Right lobe of liver (tissue), 4 donors: ENCODE results near the gene LPCAT2.

Source experiments
- CTCF ChIP-seq, 4 donors: fragments of 200-600 bp in 3 of 4; fragments of 450-650 bp in 1 of 4; IDR thresholded peaks; one replicate each; pipeline versions ENCODE4 v1.5.1 to v1.8.0; 2016 to 2022; ENCODE audit warnings: antibody characterized with exemption in 4 of 4, mild to moderate bottlenecking in 2 of 4
- POLR2A ChIP-seq: fragments of 450-650 bp; IDR thresholded peaks from one replicate; pipeline ENCODE4 v1.6.1; 2017; ENCODE audit warnings: antibody characterized with exemption, mild to moderate bottlenecking
- donor health status: DM: no; HTN: no; CAD: no.
- donor health status: DM: no; HTN: no; CAD: no.
- donor health status: DM: no; HTN: yes; CAD: no.

GRCh38 chr16:55492756-55493380, 16.0 kb upstream of the LPCAT2 start:
- TF ChIP-seq CTCF (IDR thresholded peaks at IDR 0.05) (no peak), POLR2A (no peak)
